Large intestine (tissue), 3 donors: ENCODE results near the gene CNNM3. TPM values are rescaled to one million over a fixed set of nuclear protein-coding genes. Genes with fewer than 3 reads are reported as not detected.

Experiments used
- DNase-seq, 2 donors: peaks; one replicate each; pipeline versions ENCODE4 v3.0.0 to v3.0.0-alpha.2; 2013
- H3K27ac ChIP-seq: one replicate; pipeline ENCODE4 v1.5.1; 2013; ENCODE audit warnings: low read length
- H3K27me3 ChIP-seq: 2 replicates; pipeline ENCODE4 v1.6.1; 2013; ENCODE audit warnings: low read length; ENCODE audit not compliant: control insufficient read depth, insufficient read depth
- H3K36me3 ChIP-seq: 2 replicates; pipeline ENCODE4 v1.6.1; 2013; ENCODE audit warnings: low read length; ENCODE audit not compliant: control insufficient read depth, insufficient read depth
- H3K4me1 ChIP-seq: one replicate; pipeline ENCODE4 v1.6.1; 2013; ENCODE audit warnings: low read length; ENCODE audit not compliant: control insufficient read depth, insufficient read depth
- H3K4me3 ChIP-seq: one replicate; pipeline ENCODE4 v1.5.1; 2013; ENCODE audit warnings: low read length
- H3K9me3 ChIP-seq: one replicate; pipeline ENCODE4 v1.6.1; 2013; ENCODE audit warnings: mild to moderate bottlenecking, low read depth, low read length, moderate library complexity; ENCODE audit not compliant: control insufficient read depth
- WGBS: methylation state at CpG from one replicate; pipeline ENCODE4 v1.1.5; 2013; ENCODE audit warnings: low lambda C conversion rate; ENCODE audit not compliant: insufficient coverage; 5-methylcytosine and 5-hydroxymethylcytosine counted together
- polyA plus RNA-seq: library from polyadenylated mRNA; unstranded; fragments of 120-200 nt; gene quantifications from one replicate; pipeline ENCODE4 v1.2.1, GENCODE V29; 2013

The CNNM3 gene
- polyA plus RNA-seq, 1 donor: 35.0 TPM

DNA sequence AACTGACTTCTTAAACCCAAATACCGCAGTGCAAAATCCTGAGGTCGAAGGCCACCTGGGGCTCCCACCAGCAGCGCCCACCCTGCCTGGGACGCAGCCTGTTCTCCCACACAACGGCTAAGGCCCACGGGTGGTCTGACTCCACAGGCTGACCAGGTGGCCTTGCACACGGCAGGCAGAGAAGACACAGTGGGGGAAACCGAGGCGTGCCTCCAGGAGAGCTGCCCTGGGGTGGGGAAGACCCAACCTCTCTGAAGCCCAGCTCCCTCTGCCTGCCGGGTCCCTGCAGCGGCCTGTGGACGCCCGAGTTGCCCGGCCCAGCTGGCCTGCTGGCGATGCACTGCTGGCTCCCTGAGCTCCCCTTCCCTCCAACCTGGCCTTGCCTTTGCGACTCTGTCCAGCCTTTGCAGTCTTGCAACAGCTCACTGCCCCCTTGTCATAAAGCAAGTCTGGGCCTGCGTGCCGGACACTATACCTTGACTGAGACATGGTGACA lies 63.5 kb downstream of the CNNM3 start:
- WGBS: no CpG with 5 or more reads among the region's 18 CpGs

DNA sequence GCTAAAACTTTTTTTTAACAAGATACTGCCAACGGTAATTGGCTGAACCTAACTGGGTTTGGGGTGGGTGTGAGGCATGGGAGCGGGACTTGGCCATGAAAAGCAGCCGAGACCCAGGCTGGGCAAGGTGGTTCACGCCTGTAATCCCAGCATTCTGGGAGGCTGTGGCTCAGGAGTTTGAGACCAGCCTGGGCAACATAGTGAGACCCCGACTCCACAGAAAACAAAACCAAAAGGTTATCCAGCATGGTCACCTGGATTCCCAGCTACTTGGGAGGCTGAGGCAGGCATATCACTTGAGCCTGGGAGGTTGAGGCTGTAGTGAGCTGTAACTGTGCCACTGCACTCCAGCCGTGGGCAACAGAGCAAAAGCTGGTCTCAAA lies 64.8 kb downstream of the CNNM3 start:
- Histone ChIP-seq H3K36me3 (no peaks in the 10 kb centered on the region), H3K4me1 (peaks cover 2% of the 10 kb centered on the region), H3K4me3 (no peak overlapping the region), H3K27ac (no peak overlapping the region), H3K27me3 (no peaks in the 10 kb centered on the region), H3K9me3 (no peaks in the 10 kb centered on the region)
- no CpG with 5 or more reads among the region's 6 CpGs for WGBS
- no peak for DNase-seq

More for the DNA sequence above, 63.5 kb downstream of the CNNM3 start:
- no peak for DNase-seq
- Histone ChIP-seq H3K4me3 (no peak overlapping the region), H3K27me3 (peaks cover 3% of the 10 kb centered on the region), H3K9me3 (no peaks in the 10 kb centered on the region), H3K27ac (no peak overlapping the region), H3K4me1 (peaks cover 12% of the 10 kb centered on the region), H3K36me3 (no peaks in the 10 kb centered on the region)

- Histone ChIP-seq H3K4me1 (peaks cover 2% of the 10 kb centered on the region), H3K36me3 (no peaks in the 10 kb centered on the region), H3K4me3 (no peak overlapping the region), H3K9me3 (no peaks in the 10 kb centered on the region), H3K27me3 (no peaks in the 10 kb centered on the region), H3K27ac (no peak overlapping the region)
- no peak for DNase-seq
- WGBS: no CpG with 5 or more reads among the region's 10 CpGs
Observed at GRCh38 chr2:96881349-96882195, 65.5 kb downstream of the CNNM3 start.

- WGBS: no CpG with 5 or more reads among the region's 12 CpGs
- H3K27ac ChIP-seq: no peak overlapping the region
- no peaks in the 10 kb centered on the region for H3K9me3 ChIP-seq
- H3K36me3 ChIP-seq: no peaks in the 10 kb centered on the region
- no peak for DNase-seq
- H3K4me3 ChIP-seq: no peak overlapping the region
- H3K4me1 ChIP-seq: peaks cover 4% of the 10 kb centered on the region
- H3K27me3 ChIP-seq: no peaks in the 10 kb centered on the region
Observed at GRCh38 chr2:96882230-96882629, 66.2 kb downstream of the CNNM3 start.

GRCh38 chr2:96882906-96883305 lies 66.8 kb downstream of the CNNM3 start:
- Histone ChIP-seq H3K9me3 (no peaks in the 10 kb centered on the region), H3K36me3 (no peaks in the 10 kb centered on the region), H3K4me3 (no peak overlapping the region), H3K27ac (no peak overlapping the region), H3K27me3 (no peaks in the 10 kb centered on the region), H3K4me1 (peaks cover 11% of the 10 kb centered on the region)
- no peak for DNase-seq
- no CpG with 5 or more reads among the region's 8 CpGs for WGBS

- H3K9me3 ChIP-seq: no peaks in the 10 kb centered on the region
- WGBS: no CpG with 5 or more reads among the region's 9 CpGs
- no peak overlapping the region for H3K27ac ChIP-seq
- no peaks in the 10 kb centered on the region for H3K36me3 ChIP-seq
- peaks cover 15% of the 10 kb centered on the region for H3K4me1 ChIP-seq
- DNase-seq: no peak
- no peak overlapping the region for H3K4me3 ChIP-seq
- H3K27me3 ChIP-seq: no peaks in the 10 kb centered on the region
Observed at GRCh38 chr2:96883306-96883705, 67.2 kb downstream of the CNNM3 start.

Other genes starting within 250 kb of the CNNM3 start
- gene KANSL3, start 178.0 kb upstream of the CNNM3 start, polyA plus RNA-seq: 41.6 TPM
- 1.2 TPM for gene FER1L5, start 173.5 kb upstream of the CNNM3 start, polyA plus RNA-seq
- gene LMAN2L, start 76.2 kb upstream of the CNNM3 start, polyA plus RNA-seq: 30.0 TPM
- 17.9 TPM for gene CNNM4, start 55.4 kb upstream of the CNNM3 start, polyA plus RNA-seq
- gene ANKRD23, start 27.8 kb downstream of the CNNM3 start, polyA plus RNA-seq: 4.2 TPM
- gene ANKRD39, start 41.7 kb downstream of the CNNM3 start, polyA plus RNA-seq: 9.6 TPM
- 28.2 TPM for gene SEMA4C, start 53.8 kb downstream of the CNNM3 start, polyA plus RNA-seq
- 0.58 TPM for gene FAM178B, start 170.3 kb downstream of the CNNM3 start, polyA plus RNA-seq